Gastrocnemius medialis (tissue), 4 donors: ENCODE data around the gene PRKAG1. TPM values are rescaled to one million over a fixed set of nuclear protein-coding genes. Genes with fewer than 3 reads are reported as not detected.

ENCODE experiments used
- ATAC-seq, 2 donors: fragments of 150-250 bp; one replicate each; pipeline ENCODE4 v1.9.1; 2016
- DNase-seq, 2 donors: peaks; one replicate each; pipeline ENCODE4 v3.0.0-alpha.2; 2019
- H3K27ac ChIP-seq, 4 donors: fragments of 200-600 bp; sonication (generic); 1 replicate in 1 of 4; 2 replicates in 3 of 4; pipeline ENCODE4 v1.5.1; 2016 to 2018; ENCODE audit warnings: mild to moderate bottlenecking in 2 of 4, moderate library complexity in 1 of 4
- H3K27me3 ChIP-seq, 3 donors: fragments of 200-600 bp; sonication (generic) in 2 of 3; 1 replicate in 1 of 3; 2 replicates in 2 of 3; pipeline versions ENCODE4 v1.5.1 to v1.6.0; 2016 to 2019; ENCODE audit warnings: mild to moderate bottlenecking in 1 of 3, moderate library complexity in 1 of 3
- H3K36me3 ChIP-seq, 2 donors: fragments of 200-600 bp; sonication (generic) in 1 of 2; one replicate each; pipeline ENCODE4 v1.5.1; 2017 to 2018
- H3K4me1 ChIP-seq, 2 donors: fragments of 200-600 bp; sonication (generic) in 1 of 2; one replicate each; pipeline ENCODE4 v1.5.1; 2016 to 2017; ENCODE audit warnings: mild to moderate bottlenecking in 2 of 2
- H3K4me3 ChIP-seq, 4 donors: fragments of 200-600 bp; sonication (generic) in 3 of 4; 1 replicate in 1 of 4; 2 replicates in 3 of 4; pipeline ENCODE4 v1.5.1; 2016 to 2019; ENCODE audit warnings: mild to moderate bottlenecking in 2 of 4
- H3K9me3 ChIP-seq, 3 donors: fragments of 200-600 bp; sonication (generic) in 2 of 3; 1 replicate in 1 of 3; 2 replicates in 2 of 3; pipeline ENCODE4 v1.5.1; 2016 to 2019
- CTCF ChIP-seq, 5 experiments: fragments of 450-650 bp in 3 of 5; fragments of 200-600 bp in 2 of 5; sonication (generic) in 2 of 5; IDR thresholded peaks in 4 of 5; conservative IDR thresholded peaks in 1 of 5; 1 replicate in 4 of 5; 2 replicates in 1 of 5; pipeline ENCODE4 v1.5.1; 2016 to 2019; ENCODE audit warnings: antibody characterized with exemption in 5 of 5, mild to moderate bottlenecking in 3 of 5, moderate library complexity in 3 of 5
- POLR2A ChIP-seq, 2 donors: fragments of 450-650 bp; IDR thresholded peaks; one replicate each; pipeline ENCODE4 v1.6.1; 2017; ENCODE audit warnings: antibody characterized with exemption in 2 of 2, mild to moderate bottlenecking in 2 of 2, moderate library complexity in 2 of 2
- in situ Hi-C, 4 donors: fragments of 200-750 bp; cut with MboI; loops; one replicate each; pipeline versions ENCODE4 v1.15.0 to v1.8.0; 2017; ENCODE audit warnings: low sequenced_read_pairs in 4 of 4
- intact Hi-C: fragments of 100-400 bp; cut with DNase I; formaldehyde crosslinking; loops from one replicate; pipeline ENCODE4 v1.15.1; 2023; ENCODE audit warnings: low total_unique reads
- total RNA-seq, 4 donors: library from RNA; depleted of rRNA; stranded (reverse); fragments of >200 nt; gene quantifications; one replicate each; pipeline versions ENCODE4 v1.1.0 to v1.2.3, GENCODE V29; 2016

The PRKAG1 gene
- total RNA-seq, 4 donors from 2014 or later, result 67.4 to 97.7 (median 83.9) TPM

GRCh38 chr12:49058366-49059044, 39.9 kb upstream of the PRKAG1 start:
- Histone ChIP-seq H3K27me3 (no peaks in the 10 kb centered on the region), H3K9me3 (no peaks in the 10 kb centered on the region), H3K27ac (peak overlapping the region; percentile 97 to 100 (median 99)), H3K4me1 (peaks cover 49 to 53% of the 10 kb centered on the region in 2 donors), H3K36me3 (peaks cover 0 to 16% of the 10 kb centered on the region in 2 donors), H3K4me3 (peak overlapping the region; percentile 83 to 100 (median 94))
- in situ Hi-C loops, result no loop called here
- intact Hi-C loops, result no loop called here
- TF ChIP-seq POLR2A (IDR thresholded peaks at IDR 0.05) (no peak), CTCF (IDR thresholded peaks at IDR 0.05 in 4 of 5, conservative IDR thresholded peaks at IDR 0.05 in 1 of 5) (no peak)
- DNase-seq, result no peak
- ATAC-seq, result no peak

- Histone ChIP-seq H3K36me3 (peaks cover 0 to 22% of the 10 kb centered on the region in 2 donors), H3K4me1 (peaks cover 49 to 53% of the 10 kb centered on the region in 2 donors), H3K4me3 (peak overlapping the region; percentile 83 to 100 (median 94)), H3K27ac (peak overlapping the region; percentile 97 to 100 (median 99)), H3K9me3 (no peaks in the 10 kb centered on the region), H3K27me3 (no peaks in the 10 kb centered on the region)
- TF ChIP-seq CTCF (IDR thresholded peaks at IDR 0.05 in 4 of 5, conservative IDR thresholded peaks at IDR 0.05 in 1 of 5), result no peak
- TF ChIP-seq POLR2A (IDR thresholded peaks at IDR 0.05), result no peak
- ATAC-seq (no peak), DNase-seq (no peak)
- in situ Hi-C loops (no loop called here), intact Hi-C loops (no loop called here)
These were observed 39.3 kb upstream of the PRKAG1 start for GRCh38 chr12:49057888-49058287.

- intact Hi-C loops (loop anchor here (1.0 kb wide), 1 partner anchor 37 kb away; no protein-coding TSS in a partner anchor), in situ Hi-C loops (no loop called here)
- H3K27ac ChIP-seq, result peak overlapping the region; percentile 97 to 100 (median 99)
- H3K9me3 ChIP-seq, result no peaks in the 10 kb centered on the region
- ATAC-seq (peak; percentile 39 to 58), DNase-seq (peak; percentile 55 to 71)
- H3K4me1 ChIP-seq, result peaks cover 44 to 45% of the 10 kb centered on the region in 2 donors
- peaks cover 0 to 39% of the 10 kb centered on the region in 2 donors for H3K36me3 ChIP-seq
- TF ChIP-seq CTCF (IDR thresholded peaks at IDR 0.05 in 4 of 5, conservative IDR thresholded peaks at IDR 0.05 in 1 of 5), result no peak
- no peak for TF ChIP-seq POLR2A (IDR thresholded peaks at IDR 0.05)
- peak overlapping the region; percentile 31 to 93 (median 68) for H3K4me3 ChIP-seq
- H3K27me3 ChIP-seq, result no peaks in the 10 kb centered on the region
These were observed 37.6 kb upstream of the PRKAG1 start for GRCh38 chr12:49055978-49056754.

- no peaks in the 10 kb centered on the region for H3K9me3 ChIP-seq
- no peak for TF ChIP-seq POLR2A (IDR thresholded peaks at IDR 0.05)
- TF ChIP-seq CTCF (IDR thresholded peaks at IDR 0.05 in 4 of 5, conservative IDR thresholded peaks at IDR 0.05 in 1 of 5), result no peak
- peak overlapping the region in 3 of 4 donors; percentile 28 to 100 (median 97) for H3K27ac ChIP-seq
- ATAC-seq (no peak), DNase-seq (no peak)
- no peak overlapping the region for H3K4me3 ChIP-seq
- in situ Hi-C loops (no loop called here), intact Hi-C loops (no loop called here)
- peaks cover 0 to 50% of the 10 kb centered on the region in 2 donors for H3K36me3 ChIP-seq
- H3K4me1 ChIP-seq, result peaks cover 44% of the 10 kb centered on the region in 2 donors
- H3K27me3 ChIP-seq, result no peaks in the 10 kb centered on the region
These were observed 36.5 kb upstream of the PRKAG1 start for GRCh38 chr12:49055092-49055491.
